Dermis microvascular lymphatic vessel endothelial cell (primary cell): ENCODE measurements around the gene ANGPT4. TPM values are rescaled to one million over a fixed set of nuclear protein-coding genes. Genes with fewer than 3 reads are reported as not detected.

Experiments used
- DNase-seq, 2 donors: peaks; one replicate each; pipeline versions ENCODE4 v3.0.0 to v3.0.0-alpha.2; 2010; ENCODE audit warnings: low read depth in 2 of 2
- total RNA-seq: library from RNA; depleted of rRNA; stranded (reverse); fragments of >200 nt; gene quantifications from 2 replicates; pipeline ENCODE4 v1.2.1, GENCODE V29; 2014

ANGPT4 gene, protein sequence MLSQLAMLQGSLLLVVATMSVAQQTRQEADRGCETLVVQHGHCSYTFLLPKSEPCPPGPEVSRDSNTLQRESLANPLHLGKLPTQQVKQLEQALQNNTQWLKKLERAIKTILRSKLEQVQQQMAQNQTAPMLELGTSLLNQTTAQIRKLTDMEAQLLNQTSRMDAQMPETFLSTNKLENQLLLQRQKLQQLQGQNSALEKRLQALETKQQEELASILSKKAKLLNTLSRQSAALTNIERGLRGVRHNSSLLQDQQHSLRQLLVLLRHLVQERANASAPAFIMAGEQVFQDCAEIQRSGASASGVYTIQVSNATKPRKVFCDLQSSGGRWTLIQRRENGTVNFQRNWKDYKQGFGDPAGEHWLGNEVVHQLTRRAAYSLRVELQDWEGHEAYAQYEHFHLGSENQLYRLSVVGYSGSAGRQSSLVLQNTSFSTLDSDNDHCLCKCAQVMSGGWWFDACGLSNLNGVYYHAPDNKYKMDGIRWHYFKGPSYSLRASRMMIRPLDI
- not detected in 2 replicates for total RNA-seq

GRCh38 chr20:916125-916799 is at the start of gene ANGPT4:
Gene ANGPT4 (minus strand): TSS chr20:916334. CDS start chr20:916214, 120 bp downstream.
- no peak for DNase-seq

DNA sequence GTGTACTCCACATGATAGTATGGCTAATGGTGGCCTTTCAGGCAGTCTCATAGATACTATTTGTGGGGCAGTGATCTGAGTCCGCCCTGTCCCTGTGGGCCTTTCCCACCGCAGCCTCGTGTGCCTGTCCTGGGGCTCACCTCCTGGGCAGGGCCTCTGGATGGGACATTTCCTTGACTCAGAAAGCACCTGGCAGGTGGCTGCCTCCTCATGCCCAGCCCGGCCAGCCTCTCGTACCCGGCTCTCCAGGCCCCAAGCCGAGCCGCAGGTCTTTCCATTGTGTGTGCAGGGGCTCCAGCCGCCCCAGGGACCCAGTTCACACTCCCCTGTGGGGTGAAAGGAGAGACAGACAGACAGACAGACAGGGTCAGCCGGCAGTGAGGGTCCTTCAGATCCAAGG is 47.7 kb upstream of the ANGPT4 start:
- DNase-seq = no peak

DNA sequence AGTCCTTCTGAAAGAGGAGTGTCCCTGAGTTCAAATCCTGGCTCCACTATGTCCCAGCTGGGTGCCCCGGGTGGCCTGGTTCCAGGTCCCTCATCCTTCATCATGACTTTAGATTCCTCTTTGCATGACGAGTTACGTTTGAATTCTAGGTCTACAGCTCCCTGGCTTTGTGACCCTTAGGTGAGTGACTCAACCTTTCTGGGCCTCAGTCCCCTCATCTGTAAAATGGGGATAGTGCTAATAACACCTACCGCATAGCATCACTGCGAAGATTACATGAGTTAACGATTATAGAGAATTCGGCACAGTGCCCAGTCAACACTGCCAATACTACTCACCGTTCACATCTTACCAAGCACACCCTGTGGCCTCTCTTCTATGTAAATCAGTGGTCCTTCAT is 46.5 kb upstream of the ANGPT4 start:
- no peak for DNase-seq

DNA sequence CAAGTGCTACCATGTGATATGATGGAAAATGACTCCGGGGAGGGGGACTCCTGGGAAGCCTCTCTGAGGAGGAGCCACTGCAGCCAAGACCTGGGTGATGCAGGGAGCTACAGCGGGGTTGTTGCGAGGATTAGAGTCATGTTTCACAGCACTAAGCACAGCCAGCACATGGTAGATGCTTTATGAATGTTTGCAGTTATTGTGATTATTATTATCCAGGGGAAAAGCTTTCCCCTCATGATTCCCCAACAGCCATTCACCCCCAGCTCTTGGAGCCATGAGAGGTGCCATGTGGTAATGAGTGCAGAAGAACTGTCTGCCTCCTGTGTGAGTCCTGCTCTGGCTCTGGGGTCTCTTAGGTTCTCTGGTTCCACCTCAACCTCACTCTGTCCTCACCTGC is 46.1 kb upstream of the ANGPT4 start:
- DNase-seq = no peak

DNA sequence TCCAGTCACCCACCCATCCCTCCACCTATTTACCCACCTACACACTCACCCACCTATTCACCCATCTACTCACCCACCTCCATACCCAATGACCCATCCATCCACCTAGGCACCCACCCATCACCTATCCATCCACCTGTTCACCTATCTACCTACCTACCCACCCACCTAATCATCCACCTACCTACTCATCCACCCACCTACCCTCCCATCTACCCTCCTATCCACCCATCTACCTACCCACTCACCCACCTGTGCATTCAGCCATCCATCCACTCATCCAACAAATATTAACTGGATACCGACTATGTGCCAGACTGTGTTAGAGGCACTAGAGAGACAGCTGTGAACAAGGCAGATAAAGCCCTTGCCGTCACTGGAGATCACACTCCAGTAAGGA is 45.6 kb upstream of the ANGPT4 start:
- no peak for DNase-seq

- no peak for DNase-seq
Measured at GRCh38 chr20:959996-960615, 44.0 kb upstream of the ANGPT4 start.

- DNase-seq = no peak
Measured at GRCh38 chr20:958936-959815, 43.0 kb upstream of the ANGPT4 start.

DNA sequence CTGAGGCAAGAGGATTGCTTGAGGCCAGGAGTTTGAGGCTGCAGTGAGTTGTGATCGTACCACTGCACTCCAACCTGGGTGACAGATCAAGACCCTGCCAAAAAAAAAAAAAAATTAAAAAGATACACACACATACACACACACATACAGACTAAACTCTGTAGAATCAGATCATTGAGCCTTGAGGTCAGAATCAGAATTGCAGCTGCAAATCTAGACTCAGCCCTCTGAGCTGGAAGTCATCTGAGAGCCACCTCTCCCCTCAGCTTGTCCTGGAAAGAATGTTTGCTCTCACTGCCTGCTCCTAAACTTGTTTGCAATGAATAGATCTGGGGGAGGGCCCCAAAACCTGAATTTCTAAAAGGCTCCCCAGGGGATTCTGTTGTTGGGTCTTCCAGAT is 41.4 kb upstream of the ANGPT4 start:
- DNase-seq = no peak

GRCh38 chr20:956330-956951 is 40.3 kb upstream of the ANGPT4 start:
- peak; percentile 17 to 62 for DNase-seq

GRCh38 chr20:955656-956055 is 39.5 kb upstream of the ANGPT4 start:
- DNase-seq = no peak

- no peak for DNase-seq
Measured at GRCh38 chr20:955111-955510, 39.0 kb upstream of the ANGPT4 start.

DNA sequence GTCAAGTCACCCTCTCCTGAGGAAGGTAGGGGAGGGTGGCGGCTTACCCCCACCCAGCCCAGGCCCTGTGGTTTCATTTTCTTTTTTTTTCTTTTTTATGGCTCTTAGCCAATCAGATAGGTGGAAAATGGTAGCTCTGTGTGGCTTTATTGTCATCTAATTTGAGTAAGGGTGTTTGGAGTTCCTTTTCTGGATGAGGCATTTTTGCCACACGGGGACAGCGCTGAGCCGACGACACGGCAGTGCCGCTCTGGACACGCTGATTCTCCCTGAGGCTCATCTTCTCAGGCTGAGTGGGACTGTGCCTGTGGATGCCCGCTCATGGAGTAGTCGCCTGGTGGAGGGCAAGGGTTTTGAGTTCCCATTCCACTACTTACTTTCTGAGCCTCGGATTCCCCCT is 37.6 kb upstream of the ANGPT4 start:
- no peak for DNase-seq

GRCh38 chr20:952196-952795 is 36.2 kb upstream of the ANGPT4 start:
- DNase-seq = no peak

- DNase-seq = no peak
Measured at GRCh38 chr20:951384-952169, 35.4 kb upstream of the ANGPT4 start.

DNA sequence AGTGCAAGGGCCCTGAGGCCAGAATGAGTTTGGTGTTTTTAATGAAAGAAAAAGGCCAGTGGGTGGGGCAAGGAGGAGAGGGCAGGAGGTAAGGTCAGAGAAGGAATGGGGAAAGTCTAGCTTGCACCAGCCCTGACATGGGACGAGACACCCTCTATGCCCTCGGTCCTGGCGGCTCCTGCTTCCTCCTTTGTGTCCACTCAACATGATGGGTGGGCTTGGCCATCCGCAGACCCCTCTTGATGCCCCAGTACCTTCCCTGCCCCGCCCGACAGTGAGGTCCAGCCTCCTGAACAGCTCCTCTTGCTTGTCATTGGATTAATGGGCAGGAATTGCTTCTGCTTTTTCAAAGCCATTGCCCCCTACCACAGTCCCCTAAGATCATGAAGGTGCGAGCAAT is 33.6 kb upstream of the ANGPT4 start:
- no peak for DNase-seq

GRCh38 chr20:946826-947225 is 30.7 kb upstream of the ANGPT4 start:
- no peak for DNase-seq

DNA sequence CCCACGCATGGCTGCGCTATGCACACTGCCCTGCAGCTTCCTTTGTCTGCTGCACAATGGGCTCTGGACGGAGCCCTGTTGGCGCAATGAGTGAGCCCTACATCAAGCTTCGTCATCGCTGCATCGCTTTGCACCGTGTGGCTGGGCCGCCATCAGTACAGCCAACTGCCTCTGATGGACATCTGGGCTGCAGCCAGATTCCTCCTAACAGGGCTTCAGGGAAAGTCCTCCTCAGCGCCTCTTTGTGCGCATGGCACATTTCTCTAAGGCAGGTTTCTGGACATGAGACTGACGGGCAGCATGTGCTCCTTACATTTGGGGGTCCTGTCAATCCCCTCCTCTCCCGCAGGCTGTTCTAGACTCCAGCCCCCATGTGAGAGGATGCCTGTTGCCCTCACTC is 29.7 kb upstream of the ANGPT4 start:
- no peak for DNase-seq

DNA sequence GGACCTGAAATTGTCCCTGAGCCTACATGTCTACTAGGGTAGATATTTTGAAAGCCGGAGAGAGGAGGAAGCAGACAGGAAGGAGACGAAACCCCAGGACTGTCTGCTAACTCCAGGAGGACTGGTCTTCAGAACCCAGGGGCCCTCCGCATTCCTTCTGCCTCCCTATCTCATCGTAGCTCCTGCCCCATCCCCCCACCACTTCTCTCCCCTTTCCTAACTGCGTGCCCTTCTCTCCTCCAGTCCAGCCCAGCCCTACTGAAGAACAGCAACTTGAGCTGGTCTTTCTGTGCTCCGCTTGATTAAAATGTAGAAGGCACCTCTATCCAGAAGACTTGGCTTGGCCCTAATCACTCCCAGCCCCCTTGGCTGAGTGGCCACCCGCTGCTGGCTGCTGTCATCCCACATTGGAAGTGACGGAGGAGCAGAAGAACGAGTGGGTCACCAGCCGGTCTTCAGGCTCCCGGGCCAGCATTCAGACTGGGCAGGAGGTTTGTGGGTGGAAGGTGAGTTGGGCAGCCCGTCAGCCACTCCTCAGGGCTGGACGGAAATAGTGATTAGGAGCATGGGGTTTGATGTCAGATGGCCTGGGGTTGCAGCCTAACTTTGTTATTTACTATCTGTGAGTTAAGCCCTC is 28.8 kb upstream of the ANGPT4 start:
- no peak for DNase-seq

DNA sequence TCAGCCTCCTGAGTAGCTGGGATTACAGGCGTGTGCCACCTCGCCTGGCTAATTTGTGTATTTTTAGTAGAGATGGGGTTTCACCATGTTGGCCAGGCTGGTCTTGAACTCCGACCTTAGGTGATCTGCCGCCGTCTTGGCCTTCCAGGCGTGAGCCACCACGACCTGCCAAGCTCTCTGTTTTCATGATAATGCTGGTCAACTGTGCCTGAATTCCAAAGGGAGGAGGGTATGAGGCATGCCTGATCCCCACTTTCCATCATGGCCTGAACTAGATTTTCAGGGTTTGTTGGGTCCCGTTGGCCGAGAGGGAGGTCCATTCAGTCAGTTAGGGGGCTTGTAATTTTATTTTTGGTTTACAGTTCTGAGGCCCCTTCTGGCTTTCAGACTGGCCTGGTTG is 28.0 kb upstream of the ANGPT4 start:
- DNase-seq = no peak
